NOMO-1 treated with DMSO at 0.1 percent for 48 hours (cell line): ENCODE results near the gene ABTB2.

ENCODE experiments used
- DNase-seq: peaks from one replicate; lab custom pipeline; 2025; ENCODE audit not compliant: unreplicated experiment; lab: John Stamatoyannopoulos, UW

The ABTB2 gene

DNA sequence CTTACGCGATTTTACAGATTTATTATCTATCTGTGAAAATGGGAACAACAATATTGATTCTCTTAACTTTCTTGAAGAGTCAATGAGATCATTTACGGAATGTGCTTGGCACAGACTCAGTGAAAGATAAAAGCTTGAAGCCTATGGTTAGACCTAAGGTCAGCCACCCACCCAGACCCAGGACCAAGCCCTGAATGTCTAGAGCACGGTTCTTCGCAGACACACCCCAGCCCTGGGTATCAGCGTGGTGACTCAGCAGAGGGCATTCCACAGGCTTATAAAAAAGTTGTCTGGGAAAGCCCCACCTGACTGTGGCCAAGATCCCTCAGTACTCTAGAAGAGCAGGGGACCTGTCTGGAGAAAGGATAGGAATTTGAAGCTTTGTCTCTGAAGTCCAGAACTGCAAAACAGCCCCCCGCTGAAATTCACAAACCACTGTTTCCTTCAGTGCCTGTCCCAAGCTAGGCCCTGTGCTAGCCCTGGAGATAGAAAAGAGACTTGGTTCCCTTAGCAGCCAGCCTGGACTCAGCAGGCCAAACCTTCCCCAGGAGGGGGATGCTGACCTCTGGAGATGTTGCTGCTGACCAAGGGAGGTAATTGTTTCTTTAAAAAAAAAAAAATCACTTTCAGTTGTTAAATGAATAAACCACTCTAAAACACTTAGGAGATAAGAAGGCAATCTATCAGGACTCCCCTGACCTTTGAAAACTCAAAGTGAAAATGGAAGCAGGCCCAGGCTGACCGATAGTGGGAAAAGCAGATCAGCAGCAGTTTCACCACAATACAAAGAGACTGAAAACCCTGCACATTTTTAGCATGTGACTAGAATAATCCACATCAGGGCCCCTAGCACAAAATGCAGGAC lies 114.0 kb downstream of the ABTB2 start:
- no peak for DNase-seq

DNA sequence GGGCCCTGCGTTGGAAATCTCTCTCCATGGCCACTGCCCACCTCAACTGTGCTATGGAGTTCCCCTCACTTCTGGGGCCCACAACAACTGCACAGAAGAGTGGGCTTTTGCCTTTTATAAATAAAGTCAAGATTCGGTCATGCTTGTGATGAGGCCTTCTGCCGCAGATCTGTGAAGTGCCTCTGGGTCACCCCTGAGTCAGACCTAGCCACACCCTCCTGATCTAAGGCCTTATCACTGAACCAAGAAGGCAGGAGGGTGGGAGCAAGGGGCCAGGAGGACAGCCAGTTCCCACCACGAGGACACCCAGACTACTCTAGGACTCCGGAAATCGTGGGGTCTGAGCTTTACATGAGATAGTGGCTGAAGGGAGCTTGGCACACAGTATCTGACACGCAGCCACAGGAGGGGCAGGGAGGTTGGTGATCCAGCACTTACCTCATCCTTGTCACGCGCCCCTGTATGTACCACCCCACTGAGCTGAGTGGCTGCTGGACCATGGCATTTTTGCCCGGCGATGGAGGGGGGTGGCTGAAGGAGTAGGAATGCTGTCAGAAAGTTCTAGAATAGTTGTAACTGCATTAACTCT lies 115.7 kb downstream of the ABTB2 start:
- no peak for DNase-seq

- no peak for DNase-seq
These were observed 117.7 kb downstream of the ABTB2 start for GRCh38 chr11:34240150-34240494.

DNA sequence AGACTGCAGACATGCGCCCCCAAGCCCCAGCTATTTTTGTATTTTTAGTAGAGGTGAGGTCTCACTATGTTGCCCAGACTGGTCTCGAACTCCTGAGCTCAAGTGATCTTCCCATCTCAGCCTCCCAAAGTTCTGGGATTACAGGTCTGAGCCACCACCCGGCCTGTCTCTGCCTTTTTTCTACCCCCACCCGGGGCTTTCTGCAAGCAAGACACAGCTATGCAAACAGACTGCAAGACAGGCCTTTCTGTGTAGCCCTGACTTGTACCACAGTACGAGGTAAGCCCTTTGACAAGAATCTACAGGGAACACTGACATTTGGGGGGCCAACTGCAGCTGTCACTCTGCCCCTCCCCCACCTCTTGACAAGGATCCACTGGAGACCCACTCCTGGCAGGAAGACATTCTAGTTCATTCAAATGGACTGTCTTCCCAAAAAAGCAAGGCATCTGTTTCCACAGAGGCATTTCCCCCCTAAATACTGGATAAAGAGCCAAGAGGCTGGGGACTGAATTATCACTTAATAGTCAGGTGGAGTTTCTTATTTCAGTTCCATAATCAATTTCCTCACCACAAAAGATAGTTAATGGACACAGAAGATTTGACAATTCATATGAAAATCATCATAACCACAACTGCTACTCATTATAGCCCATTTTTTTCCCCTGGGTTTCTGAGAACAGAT lies 118.2 kb downstream of the ABTB2 start:
- DNase-seq: no peak

DNA sequence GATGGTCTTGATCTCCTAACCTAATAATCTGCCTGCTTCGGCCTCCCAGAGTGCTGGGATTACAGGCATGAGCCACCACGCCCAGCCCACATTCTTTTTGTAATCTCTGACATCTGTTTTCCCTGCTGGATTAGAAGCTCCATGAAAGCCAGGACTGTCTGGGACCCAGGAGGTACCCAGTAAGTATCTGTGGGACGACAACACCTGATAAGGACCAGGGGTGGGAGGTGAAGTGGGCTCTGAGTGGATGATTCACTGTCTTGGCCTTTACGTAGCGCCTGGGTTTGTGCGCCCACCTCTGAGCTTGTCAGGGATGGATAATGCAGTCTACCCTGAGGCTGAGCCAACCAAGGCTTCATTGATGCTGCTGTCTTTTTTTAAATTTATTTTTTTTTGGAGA lies 118.8 kb downstream of the ABTB2 start:
- no peak for DNase-seq

DNA sequence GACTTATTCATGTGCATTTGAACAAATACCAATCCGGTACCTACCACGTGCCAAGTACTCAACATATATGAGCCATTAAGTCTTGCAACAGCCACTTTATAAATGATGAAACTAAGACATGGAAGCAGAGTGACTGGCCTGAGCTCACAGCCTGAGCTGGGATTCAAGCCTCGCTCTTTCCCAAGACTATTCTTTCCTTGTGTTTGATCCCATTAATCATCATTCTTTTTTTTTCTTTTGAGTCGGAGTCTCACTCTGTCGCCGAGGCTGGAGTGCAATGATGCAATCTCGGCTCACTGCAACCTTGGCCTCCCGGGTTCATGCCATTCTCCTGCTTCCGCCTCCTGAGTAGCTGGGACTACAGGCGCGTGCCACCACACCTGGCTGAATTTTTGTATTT lies 119.3 kb downstream of the ABTB2 start:
- no peak for DNase-seq

GRCh38 chr11:34236572-34236971 lies 121.2 kb downstream of the ABTB2 start:
- DNase-seq: no peak

GRCh38 chr11:34235591-34236071 lies 122.2 kb downstream of the ABTB2 start:
- DNase-seq: no peak

DNA sequence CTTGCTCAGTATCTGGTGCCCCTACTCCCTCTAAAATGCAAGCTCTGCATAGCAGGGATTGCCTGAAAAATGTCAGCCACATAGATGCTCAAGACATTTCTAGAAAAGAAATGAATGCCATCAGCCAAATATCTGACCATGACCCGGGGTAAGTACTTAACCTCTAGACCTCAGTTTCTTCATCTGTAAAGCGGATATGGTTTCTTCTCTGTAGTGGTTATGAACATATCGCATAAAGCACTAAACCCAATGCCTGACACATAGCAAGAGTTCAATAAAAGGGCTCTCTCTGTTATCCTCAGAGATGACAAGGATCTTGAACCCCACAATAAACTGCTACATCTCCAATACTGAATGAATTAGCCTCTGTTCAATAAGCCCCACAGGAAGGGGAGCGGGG lies 122.6 kb downstream of the ABTB2 start:
- no peak for DNase-seq

GRCh38 chr11:34234086-34234740 lies 123.6 kb downstream of the ABTB2 start:
- peak; percentile 78 for DNase-seq

- DNase-seq: no peak
These were observed 124.6 kb downstream of the ABTB2 start for GRCh38 chr11:34233215-34233614.

- no peak for DNase-seq
These were observed 125.0 kb downstream of the ABTB2 start for GRCh38 chr11:34232807-34233206.

DNA sequence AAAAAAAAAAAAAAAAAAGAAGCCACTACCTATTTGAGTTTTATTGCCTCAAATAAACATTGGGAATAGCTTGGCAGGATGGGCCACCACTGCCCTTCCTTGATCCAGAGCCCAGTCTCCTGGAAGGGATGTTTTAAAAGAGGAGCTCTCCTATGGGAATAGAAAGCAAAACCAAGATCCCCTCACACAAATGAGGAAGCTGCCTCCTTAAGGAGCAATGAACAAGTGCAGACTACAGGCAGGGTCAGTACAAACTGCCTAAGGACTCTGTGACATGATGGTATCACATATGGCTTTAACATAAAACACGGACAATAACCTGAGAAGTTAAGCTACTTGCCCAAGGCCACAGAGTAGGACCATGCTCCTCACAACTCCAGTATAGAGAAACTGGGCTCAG lies 131.6 kb downstream of the ABTB2 start:
- peak; percentile 52 for DNase-seq

DNA sequence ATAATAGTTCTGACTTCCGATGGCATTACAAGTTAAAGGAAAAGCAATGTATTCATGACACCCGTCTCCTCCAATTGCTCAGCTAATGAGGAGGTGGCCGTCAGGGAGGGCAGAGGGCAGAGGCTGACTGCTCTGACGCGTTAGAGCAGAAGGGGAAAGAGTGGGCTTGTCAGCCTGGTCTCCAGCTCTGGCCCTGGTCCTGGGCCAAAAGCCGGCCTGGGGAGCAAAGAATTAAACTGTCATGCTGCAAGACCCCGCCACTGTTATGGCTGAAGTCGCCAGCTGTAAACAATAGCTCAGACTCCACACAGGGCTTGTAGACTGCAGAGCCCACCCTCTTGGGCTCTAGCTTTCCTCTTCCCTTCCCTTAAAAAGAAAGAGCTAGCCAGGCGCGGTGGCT lies 132.7 kb downstream of the ABTB2 start:
- DNase-seq: no peak

DNA sequence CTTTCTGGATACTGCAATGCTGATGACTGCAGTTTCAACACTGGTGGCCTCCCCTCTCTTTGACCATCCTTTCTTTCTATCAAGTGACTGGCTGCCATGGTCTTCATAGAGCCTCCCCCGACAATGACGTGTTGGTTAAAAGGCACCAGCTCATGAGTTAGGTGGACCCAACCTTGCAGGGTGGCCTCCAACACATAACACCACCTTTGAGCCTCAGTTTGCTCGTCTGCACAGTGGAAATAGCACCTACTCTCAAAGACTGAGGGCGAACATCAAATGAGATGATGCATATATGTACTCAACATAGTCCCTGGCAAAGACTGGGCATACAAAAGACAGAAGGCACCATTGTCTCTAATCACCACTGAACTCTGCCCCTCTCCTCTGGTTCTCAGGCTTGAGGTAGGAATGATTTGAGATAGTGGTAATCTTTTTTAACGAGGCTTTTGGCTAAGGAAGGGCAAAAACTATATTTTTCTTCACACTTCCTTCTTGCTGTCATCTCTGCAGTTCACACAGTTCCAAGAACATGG lies 133.3 kb downstream of the ABTB2 start:
- DNase-seq: no peak

- DNase-seq: no peak
These were observed 133.9 kb downstream of the ABTB2 start for GRCh38 chr11:34223907-34224306.

DNA sequence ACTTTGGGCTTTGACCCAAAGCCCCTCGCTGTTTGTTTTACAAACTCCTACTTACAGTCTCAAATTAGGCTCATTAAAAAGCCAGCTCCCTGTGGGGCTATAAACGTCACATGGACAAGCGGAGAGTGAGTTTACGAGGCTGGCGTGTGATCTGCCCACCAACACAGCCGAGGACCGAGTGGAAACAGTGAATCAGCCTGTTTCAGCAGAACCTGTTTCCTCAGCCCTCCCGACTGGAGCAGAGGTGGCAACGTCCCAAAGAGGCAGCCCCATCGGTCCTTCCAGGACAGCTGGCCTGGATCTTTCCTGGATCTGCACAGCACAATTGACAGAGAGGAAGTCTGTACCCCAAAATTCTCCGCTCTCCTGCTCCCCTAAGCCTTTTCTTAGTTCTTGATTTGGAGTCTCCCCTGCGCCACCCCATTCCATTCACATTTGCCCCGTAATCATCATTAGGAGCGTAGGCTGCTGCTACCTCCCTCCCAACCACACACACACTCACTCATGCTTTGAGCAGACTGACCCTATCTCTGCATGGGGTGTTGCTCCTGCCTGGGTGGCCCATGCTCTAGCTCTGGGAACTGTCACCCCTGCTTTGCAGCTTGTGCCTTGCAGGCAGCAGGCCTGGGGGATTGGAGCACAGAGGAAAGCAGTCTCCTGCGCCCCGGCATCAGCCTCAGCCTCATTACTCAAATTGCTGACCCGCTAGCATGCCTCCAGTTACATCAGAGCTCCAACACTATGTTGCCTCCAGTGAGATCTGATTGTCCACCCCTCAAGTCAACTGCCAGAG lies 134.6 kb downstream of the ABTB2 start:
- DNase-seq: no peak

DNA sequence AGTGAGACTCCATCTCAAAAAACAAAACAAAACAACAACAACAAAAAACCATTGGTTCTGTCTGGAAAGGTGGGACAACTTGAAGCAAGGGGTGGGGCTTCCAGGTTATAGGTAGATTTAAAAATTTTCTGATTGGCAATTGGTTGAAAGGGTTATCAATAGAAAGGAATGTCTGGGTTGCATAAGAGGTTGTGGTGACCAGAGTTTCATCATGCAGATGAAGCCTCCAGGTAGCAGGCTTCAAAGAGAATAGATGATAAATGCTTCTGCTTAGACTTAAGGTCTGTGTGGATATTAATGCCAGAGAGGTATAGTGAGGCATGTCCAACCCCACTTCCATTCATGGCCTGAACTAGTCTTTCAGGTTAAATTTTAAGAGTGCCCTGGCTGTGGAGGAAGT lies 135.8 kb downstream of the ABTB2 start:
- no peak for DNase-seq

DNA sequence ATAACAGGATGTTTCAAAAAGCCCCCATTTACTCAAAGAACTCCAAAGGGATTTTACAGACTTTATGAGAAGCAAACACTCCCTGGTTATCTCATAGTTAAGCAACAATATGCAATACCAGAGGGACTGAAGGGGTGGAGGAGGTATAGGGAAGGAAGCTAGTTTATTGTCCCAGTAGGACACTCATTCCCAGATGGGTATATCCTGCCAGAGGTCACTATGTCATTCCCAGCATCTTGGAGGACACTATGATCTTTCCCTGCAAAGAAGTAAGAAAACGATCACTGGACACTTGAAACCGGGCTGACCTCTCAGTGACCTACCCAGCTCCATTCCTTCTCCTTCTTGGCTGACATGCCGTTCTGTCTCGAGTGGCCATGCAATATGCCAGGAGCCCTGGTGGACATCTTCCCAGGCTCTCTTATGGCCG lies 137.9 kb downstream of the ABTB2 start:
- no peak for DNase-seq

GRCh38 chr11:34219279-34219678 lies 138.5 kb downstream of the ABTB2 start:
- DNase-seq: no peak
